Effector memory CD4-positive, alpha-beta T cell (primary cell): ENCODE data around the gene MAP2K7.
"Not testable (repeated sequence)": the region's sequence is repeated elsewhere in the genome, so short reads cannot be mapped to it uniquely, and the experiment has no call there.

Experiments
- DNase-seq, 3 donors: peaks; one replicate each; pipeline ENCODE4 v3.0.0-alpha.2; 2020
- H3K27ac ChIP-seq: 2 replicates; pipeline ENCODE4 v1.7.0; 2013; ENCODE audit warnings: mild to moderate bottlenecking, low read length, moderate library complexity; ENCODE audit not compliant: insufficient read depth, poor library complexity, severe bottlenecking
- H3K27me3 ChIP-seq: replicated peaks from 2 replicates; pipeline ENCODE4 v1.7.0; 2013; ENCODE audit warnings: mild to moderate bottlenecking, low read length; ENCODE audit not compliant: insufficient read depth, control insufficient read depth, poor library complexity, severe bottlenecking
- H3K36me3 ChIP-seq: 2 replicates; pipeline ENCODE4 v1.7.0; 2013; ENCODE audit warnings: mild to moderate bottlenecking, low read length, moderate library complexity; ENCODE audit not compliant: control insufficient read depth, insufficient read depth
- H3K4me1 ChIP-seq: 2 replicates; pipeline ENCODE4 v1.7.0; 2013; ENCODE audit warnings: low read length, mild to moderate bottlenecking; ENCODE audit not compliant: control insufficient read depth, insufficient read depth, poor library complexity, severe bottlenecking
- H3K4me3 ChIP-seq: 2 replicates; pipeline ENCODE4 v1.7.0; 2013; ENCODE audit warnings: low read length, low read depth, mild to moderate bottlenecking; ENCODE audit not compliant: insufficient read depth, poor library complexity, severe bottlenecking
- H3K9me3 ChIP-seq: 2 replicates; pipeline ENCODE4 v1.7.0; 2013; ENCODE audit warnings: mild to moderate bottlenecking, low read length, moderate library complexity; ENCODE audit not compliant: control insufficient read depth

Gene MAP2K7

DNA sequence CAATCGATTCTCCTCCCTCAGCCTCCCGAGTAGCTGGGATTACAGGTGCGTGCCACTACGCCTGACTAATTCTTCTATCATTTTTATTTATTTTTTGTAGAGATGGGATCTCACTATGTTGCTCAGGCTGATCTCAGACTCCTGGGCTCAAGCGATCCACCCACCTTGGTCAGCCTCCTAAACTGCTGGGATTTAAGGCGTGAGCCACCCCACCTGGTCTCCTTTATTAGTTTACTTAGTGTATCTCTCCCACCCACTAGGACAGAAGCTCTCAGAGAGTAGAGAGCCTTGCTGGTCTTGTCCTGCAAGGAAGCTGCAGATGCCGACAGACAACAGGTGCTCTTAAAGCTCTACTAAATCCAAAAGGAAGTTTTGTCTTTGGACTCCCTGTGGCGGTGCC lies 17.9 kb upstream of the MAP2K7 start:
- no peak for DNase-seq
- peaks cover 8% of the 10 kb centered on the region for H3K27me3 ChIP-seq
- H3K27ac ChIP-seq: no peak overlapping the region
- no peaks in the 10 kb centered on the region for H3K36me3 ChIP-seq
- peaks cover 6% of the 10 kb centered on the region for H3K4me1 ChIP-seq
- no peaks in the 10 kb centered on the region for H3K9me3 ChIP-seq
- H3K4me3 ChIP-seq: no peak overlapping the region

GRCh38 chr19:7887408-7888144 lies 16.1 kb upstream of the MAP2K7 start:
- Histone ChIP-seq H3K27ac (no peak overlapping the region), H3K36me3 (no peaks in the 10 kb centered on the region), H3K9me3 (no peaks in the 10 kb centered on the region), H3K4me1 (peaks cover 6% of the 10 kb centered on the region), H3K4me3 (no peak overlapping the region), H3K27me3 (peaks cover 8% of the 10 kb centered on the region)
- DNase-seq: no peak

DNA sequence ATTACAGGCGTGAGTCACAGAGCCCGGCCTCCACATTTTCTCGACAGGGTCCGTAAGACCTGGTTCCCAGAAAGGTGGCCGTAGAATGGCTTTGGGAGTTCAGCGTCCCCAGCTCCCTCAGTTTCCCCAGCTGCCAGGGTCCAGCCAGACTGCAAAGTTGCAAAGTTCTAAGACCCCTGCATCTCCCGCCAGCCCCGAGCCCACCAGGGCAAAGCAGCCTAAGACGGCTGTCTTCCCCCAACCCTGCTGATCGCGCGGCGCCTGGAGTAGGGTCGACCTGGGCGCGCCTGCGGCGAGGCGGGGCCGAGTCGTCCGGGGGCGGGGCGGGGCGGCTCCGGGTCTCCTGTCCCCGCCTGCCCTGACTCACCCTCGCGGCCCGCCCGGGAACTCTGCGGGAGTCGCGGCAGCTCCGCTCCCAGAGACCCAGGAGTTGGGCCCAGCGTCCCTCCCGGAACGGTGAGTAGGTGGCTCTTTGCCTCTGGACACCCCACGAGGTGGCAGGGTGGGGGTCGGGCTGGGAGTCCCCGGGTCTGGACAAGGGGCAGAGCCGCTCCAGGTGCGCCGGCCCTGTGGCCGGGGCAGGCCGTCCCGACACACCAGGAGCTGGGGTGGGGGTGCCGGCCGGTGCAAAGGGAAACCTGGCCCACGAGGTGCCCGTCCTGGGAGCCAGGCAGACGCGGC lies 15.4 kb upstream of the MAP2K7 start, which contains the start of gene LRRC8E:
LRRC8E (plus strand) TSS at position 366 of the 681 bp plus-strand sequence. CDS start 7,094 bp downstream, outside the sequence.
- Histone ChIP-seq H3K9me3 (no peaks in the 10 kb centered on the region), H3K4me1 (peaks cover 6% of the 10 kb centered on the region), H3K4me3 (no peak within 1 kb of the TSS), H3K36me3 (no peaks in the 10 kb centered on the region), H3K27me3 (peaks cover 8% of the 10 kb centered on the region), H3K27ac (no peak within 1 kb of the TSS)
- no peak for DNase-seq

- H3K4me1 ChIP-seq: peaks cover 6% of the 10 kb centered on the region
- DNase-seq: no peak
- peaks cover 8% of the 10 kb centered on the region for H3K27me3 ChIP-seq
- H3K9me3 ChIP-seq: no peaks in the 10 kb centered on the region
- no peak overlapping the region for H3K4me3 ChIP-seq
- no peak overlapping the region for H3K27ac ChIP-seq
- H3K36me3 ChIP-seq: no peaks in the 10 kb centered on the region
These were observed 14.9 kb upstream of the MAP2K7 start for GRCh38 chr19:7888826-7889217.

GRCh38 chr19:7893362-7894101 lies 10.1 kb upstream of the MAP2K7 start:
- not testable (repeated sequence) for DNase-seq, H3K27ac ChIP-seq, H3K9me3 ChIP-seq, H3K27me3 ChIP-seq, H3K36me3 ChIP-seq, H3K4me3 ChIP-seq, H3K4me1 ChIP-seq

DNA sequence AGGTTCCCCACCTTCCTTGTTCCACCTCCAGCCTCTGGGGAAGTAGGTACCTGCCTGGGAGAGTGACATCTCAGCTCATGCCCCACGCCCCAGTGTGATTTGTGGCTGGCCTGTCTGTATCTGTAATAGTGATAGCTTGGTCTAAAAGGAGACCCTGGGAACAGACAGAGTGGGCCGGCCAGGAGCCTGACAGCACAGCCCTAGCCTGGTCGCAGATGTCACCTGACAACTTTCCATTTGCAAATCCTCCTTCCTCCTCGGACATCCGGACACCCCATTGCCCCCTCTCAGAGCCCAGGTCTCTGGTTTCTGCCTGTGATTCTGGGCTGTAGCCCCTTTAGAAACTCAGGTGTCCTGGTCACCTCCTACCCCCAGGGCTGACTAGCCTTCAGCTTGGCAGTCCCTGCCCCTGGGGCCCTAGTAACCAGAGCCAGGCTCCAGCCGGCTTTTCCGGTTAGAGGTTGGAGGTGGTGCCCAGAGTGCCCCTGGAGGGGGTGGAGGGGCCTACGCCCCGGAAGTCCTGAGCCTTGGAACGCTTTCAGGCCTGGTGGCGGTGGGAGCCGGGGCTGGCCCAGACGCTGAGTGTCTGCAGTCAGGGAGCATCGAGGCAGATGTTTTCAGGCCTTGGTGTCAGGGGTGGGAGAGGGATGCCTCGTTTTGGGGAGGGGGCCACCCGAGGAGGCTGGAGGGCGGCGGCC lies 8.9 kb upstream of the MAP2K7 start:
- Histone ChIP-seq H3K4me1 (no peaks in the 10 kb centered on the region), H3K36me3 (no peaks in the 10 kb centered on the region), H3K27ac (no peak overlapping the region), H3K9me3 (no peaks in the 10 kb centered on the region), H3K27me3 (no peaks in the 10 kb centered on the region), H3K4me3 (no peak overlapping the region)
- DNase-seq: no peak

- Histone ChIP-seq H3K27ac (no peak overlapping the region), H3K4me3 (no peak overlapping the region), H3K27me3 (no peaks in the 10 kb centered on the region), H3K9me3 (no peaks in the 10 kb centered on the region), H3K4me1 (no peaks in the 10 kb centered on the region), H3K36me3 (no peaks in the 10 kb centered on the region)
- DNase-seq: no peak
These were observed 8.1 kb upstream of the MAP2K7 start for GRCh38 chr19:7895565-7895964.

DNA sequence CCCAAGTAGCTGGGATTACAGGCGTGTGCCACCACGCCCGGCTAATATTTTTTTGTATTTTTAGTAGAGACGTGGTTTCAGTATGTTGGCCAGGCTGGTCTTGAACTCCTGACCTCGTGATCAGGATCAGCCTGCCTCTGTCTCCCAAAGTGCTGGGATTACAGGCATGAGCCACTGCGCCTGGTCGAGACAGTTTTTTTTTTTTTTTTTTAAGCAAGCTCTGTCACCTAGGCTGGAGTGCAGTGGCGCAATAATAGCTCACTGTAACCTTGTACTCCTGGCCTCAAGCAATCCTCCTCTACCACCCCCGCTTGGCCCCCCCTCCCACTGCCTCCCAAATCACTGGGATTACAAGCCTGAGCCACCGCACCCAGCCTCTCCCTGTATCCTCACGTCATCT lies 6.4 kb upstream of the MAP2K7 start:
- Histone ChIP-seq H3K27me3 (no peaks in the 10 kb centered on the region), H3K27ac (no peak overlapping the region), H3K4me1 (no peaks in the 10 kb centered on the region), H3K9me3 (no peaks in the 10 kb centered on the region), H3K36me3 (no peaks in the 10 kb centered on the region), H3K4me3 (no peak overlapping the region)
- no peak for DNase-seq

DNA sequence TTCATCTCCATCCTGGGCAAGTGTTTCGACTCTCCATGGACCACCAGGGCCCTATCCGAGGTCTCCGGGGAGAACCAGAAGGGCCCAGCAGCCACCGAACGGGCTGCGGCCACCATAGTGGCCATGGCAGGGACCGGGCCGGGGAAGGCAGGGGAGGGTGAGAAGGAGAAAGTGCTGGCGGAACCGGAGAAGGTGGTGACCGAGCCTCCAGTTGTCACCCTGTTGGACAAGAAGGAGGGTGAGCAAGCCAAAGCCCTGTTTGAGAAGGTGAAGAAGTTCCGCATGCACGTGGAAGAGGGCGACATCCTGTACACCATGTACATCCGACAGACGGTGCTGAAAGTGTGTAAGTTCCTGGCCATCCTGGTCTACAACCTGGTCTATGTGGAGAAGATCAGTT lies 4.7 kb upstream of the MAP2K7 start:
- Histone ChIP-seq H3K9me3 (no peaks in the 10 kb centered on the region), H3K27me3 (no peaks in the 10 kb centered on the region)
- no peak for DNase-seq

More for the DNA sequence above, 4.7 kb upstream of the MAP2K7 start:
- Histone ChIP-seq H3K36me3 (no peaks in the 10 kb centered on the region), H3K4me1 (peaks cover 9% of the 10 kb centered on the region), H3K27ac (no peak overlapping the region), H3K4me3 (no peak overlapping the region)
